Gastroesophageal sphincter (tissue), 4 donors: ENCODE data around the gene GSTA4. TPM values are rescaled to one million over a fixed set of nuclear protein-coding genes. Genes with fewer than 3 reads are reported as not detected.
A peak's percentile ranks its signal among the peaks of the same experiment; 100 is the strongest.
"Not testable (repeated sequence)": the region's sequence is repeated elsewhere in the genome, so short reads cannot be mapped to it uniquely, and the experiment has no call there.

Experiments used
- ATAC-seq: fragments of 150-250 bp; one replicate; pipeline ENCODE4 v1.9.1; 2016; ENCODE audit warnings: mild to moderate bottlenecking, moderate library complexity
- H3K27ac ChIP-seq, 4 donors: fragments of 200-600 bp; sonication (generic) in 3 of 4; 1 replicate in 3 of 4; 2 replicates in 1 of 4; pipeline ENCODE4 v1.5.1; 2016 to 2019
- H3K27me3 ChIP-seq: fragments of 200-600 bp; sonication (generic); one replicate; pipeline ENCODE4 v1.5.1; 2019
- H3K36me3 ChIP-seq, 2 donors: fragments of 200-600 bp; sonication (generic); one replicate each; pipeline ENCODE4 v1.5.1; 2019; ENCODE audit warnings: control low read depth in 1 of 2
- H3K4me1 ChIP-seq, 3 donors: fragments of 200-600 bp; sonication (generic); 1 replicate in 2 of 3; 2 replicates in 1 of 3; pipeline ENCODE4 v1.5.1; 2016 to 2019; ENCODE audit warnings: control low read depth in 2 of 3
- H3K4me3 ChIP-seq, 2 donors: fragments of 200-600 bp; sonication (generic); one replicate each; pipeline ENCODE4 v1.5.1; 2019; ENCODE audit warnings: mild to moderate bottlenecking in 1 of 2, moderate library complexity in 1 of 2
- H3K9me3 ChIP-seq, 3 donors: fragments of 200-600 bp; sonication (generic); one replicate each; pipeline ENCODE4 v1.5.1; 2017 to 2019; ENCODE audit warnings: control low read depth in 2 of 3
- EP300 ChIP-seq: sonication (generic); formaldehyde crosslinking; IDR thresholded peaks from one replicate; pipeline ENCODE4 v1.6.1; 2017; ENCODE audit warnings: antibody characterized with exemption, mild to moderate bottlenecking
- POLR2A ChIP-seq, 2 donors: fragments of 450-650 bp; IDR thresholded peaks; one replicate each; pipeline ENCODE4 v1.6.1; 2017; ENCODE audit warnings: antibody characterized with exemption in 2 of 2, mild to moderate bottlenecking in 2 of 2, moderate library complexity in 1 of 2
- POLR2AphosphoS5 ChIP-seq: sonication (generic); formaldehyde crosslinking; IDR thresholded peaks from one replicate; pipeline ENCODE4 v1.6.1; 2017; ENCODE audit warnings: antibody characterized with exemption
- whole genome bisulfite sequencing, 2 donors: methylation state at CpG; one replicate each; pipeline ENCODE4 v1.1.5; 2018; ENCODE audit warnings: low coverage in 1 of 2; 5-methylcytosine and 5-hydroxymethylcytosine counted together
- total RNA-seq, 4 donors: library from RNA; depleted of rRNA; stranded (reverse); fragments of >200 nt; gene quantifications; one replicate each; pipeline ENCODE4 v1.1.0, GENCODE V29; 2016
- TF ChIP-seq, protein P1 (sequence below), 4 experiments: fragments of 200-600 bp in 2 of 4; fragments of 450-650 bp in 2 of 4; sonication (generic) in 1 of 4; IDR thresholded peaks; one replicate each; pipeline ENCODE4 v1.5.1; 2017 to 2019; ENCODE audit warnings: antibody characterized with exemption in 4 of 4, mild to moderate bottlenecking in 2 of 4, moderate library complexity in 2 of 4

GSTA4 gene
- total RNA-seq, 4 donors from 2014 or later: 19.3 to 40.4 (median 26.9) TPM

DNA sequence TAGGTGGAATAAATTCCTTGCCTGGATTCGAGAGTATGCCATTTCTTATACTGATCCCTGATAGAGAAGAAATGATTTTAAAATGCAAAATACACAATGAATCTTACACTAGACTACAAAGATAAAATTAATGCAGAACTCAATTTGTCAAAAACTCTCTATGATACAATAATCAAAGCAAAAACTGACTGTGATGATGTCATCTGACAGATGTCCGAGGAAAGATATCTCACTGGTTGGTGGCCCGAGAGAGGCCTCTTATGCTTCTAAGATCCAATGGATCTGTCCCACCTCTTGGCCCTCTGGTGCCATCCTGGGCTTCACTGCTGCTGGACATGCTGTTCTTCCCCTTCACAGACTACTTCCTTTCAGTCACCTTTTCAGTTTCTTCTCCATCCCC, 14.4 kb upstream of the GSTA4 start:
- peaks cover 5 to 100% of the 10 kb centered on the region in 2 donors for H3K36me3 ChIP-seq
- no peak for TF ChIP-seq EP300
- no peak for TF ChIP-seq POLR2A (IDR thresholded peaks at IDR 0.05)
- TF ChIP-seq POLR2AphosphoS5: no peak
- TF ChIP-seq, protein P1, sequence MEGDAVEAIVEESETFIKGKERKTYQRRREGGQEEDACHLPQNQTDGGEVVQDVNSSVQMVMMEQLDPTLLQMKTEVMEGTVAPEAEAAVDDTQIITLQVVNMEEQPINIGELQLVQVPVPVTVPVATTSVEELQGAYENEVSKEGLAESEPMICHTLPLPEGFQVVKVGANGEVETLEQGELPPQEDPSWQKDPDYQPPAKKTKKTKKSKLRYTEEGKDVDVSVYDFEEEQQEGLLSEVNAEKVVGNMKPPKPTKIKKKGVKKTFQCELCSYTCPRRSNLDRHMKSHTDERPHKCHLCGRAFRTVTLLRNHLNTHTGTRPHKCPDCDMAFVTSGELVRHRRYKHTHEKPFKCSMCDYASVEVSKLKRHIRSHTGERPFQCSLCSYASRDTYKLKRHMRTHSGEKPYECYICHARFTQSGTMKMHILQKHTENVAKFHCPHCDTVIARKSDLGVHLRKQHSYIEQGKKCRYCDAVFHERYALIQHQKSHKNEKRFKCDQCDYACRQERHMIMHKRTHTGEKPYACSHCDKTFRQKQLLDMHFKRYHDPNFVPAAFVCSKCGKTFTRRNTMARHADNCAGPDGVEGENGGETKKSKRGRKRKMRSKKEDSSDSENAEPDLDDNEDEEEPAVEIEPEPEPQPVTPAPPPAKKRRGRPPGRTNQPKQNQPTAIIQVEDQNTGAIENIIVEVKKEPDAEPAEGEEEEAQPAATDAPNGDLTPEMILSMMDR (IDR thresholded peaks at IDR 0.05): no peak

DNA sequence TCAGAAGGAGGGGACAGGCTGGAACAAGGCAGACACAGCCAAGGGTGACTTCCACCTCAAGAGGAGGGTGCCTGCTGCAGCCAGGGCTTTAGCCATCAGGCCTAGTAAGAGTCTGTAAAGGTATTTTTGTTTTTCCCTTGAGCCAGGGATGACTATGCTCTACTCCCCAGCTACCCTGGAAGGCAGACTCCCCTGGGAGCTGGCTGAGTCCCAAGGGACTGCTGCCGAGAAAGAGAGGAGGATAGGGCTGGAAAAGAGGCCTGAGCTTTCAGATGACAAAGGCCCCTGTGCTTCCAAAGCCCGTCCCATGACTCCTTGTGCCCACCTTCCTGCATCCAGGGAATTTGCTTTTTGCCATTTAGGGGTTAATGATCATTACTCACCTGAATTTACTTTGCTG, 14.0 kb upstream of the GSTA4 start:
- peaks cover 0 to 7% (median 0%) of the 10 kb centered on the region in 3 donors for H3K4me1 ChIP-seq
- no peak overlapping the region for H3K4me3 ChIP-seq
- ATAC-seq: no peak
- no peaks in the 10 kb centered on the region for H3K27me3 ChIP-seq
- H3K9me3 ChIP-seq: no peaks in the 10 kb centered on the region
- WGBS, 2 donors: no CpG with 5 or more reads among the region's 2 CpGs
- no peak overlapping the region for H3K27ac ChIP-seq
- TF ChIP-seq POLR2AphosphoS5: no peak
- TF ChIP-seq POLR2A (IDR thresholded peaks at IDR 0.05): no peak
- TF ChIP-seq EP300: no peak
- TF ChIP-seq, protein P1 (IDR thresholded peaks at IDR 0.05): no peak
- peaks cover 5 to 100% of the 10 kb centered on the region in 2 donors for H3K36me3 ChIP-seq

More for the DNA sequence above, 14.4 kb upstream of the GSTA4 start:
- H3K9me3 ChIP-seq: no peaks in the 10 kb centered on the region
- peaks cover 0 to 7% (median 0%) of the 10 kb centered on the region in 3 donors for H3K4me1 ChIP-seq
- no peak overlapping the region for H3K4me3 ChIP-seq
- no peaks in the 10 kb centered on the region for H3K27me3 ChIP-seq
- WGBS, 2 donors: 91 to 100% methylated on average over 2 to 3 of the region's 3 CpGs
- no peak overlapping the region for H3K27ac ChIP-seq
- ATAC-seq: no peak

DNA sequence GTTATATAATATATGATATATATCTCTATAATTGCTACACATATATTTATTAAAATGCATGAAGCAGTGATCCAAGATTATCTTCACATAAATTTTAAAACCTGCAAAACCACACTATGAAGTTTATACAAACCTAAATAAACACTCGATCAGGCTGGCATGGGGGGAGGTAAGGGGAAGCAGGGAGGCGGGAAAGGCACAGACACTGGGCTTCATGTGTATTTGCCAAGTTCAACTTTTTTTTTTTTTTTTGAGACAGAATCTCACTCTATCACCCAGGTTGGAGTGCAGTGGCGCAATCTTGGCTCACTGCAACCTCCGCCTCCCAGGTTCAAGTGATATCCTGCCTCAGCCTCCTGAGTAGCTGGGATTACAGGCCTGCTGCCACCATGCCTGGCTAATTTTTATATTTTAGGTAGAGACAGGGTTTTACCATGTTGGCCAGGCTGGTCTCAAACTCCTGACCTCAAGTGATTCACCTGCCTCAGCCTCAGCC, 13.2 kb upstream of the GSTA4 start:
- not testable (repeated sequence) for H3K27me3 ChIP-seq, H3K4me3 ChIP-seq, H3K4me1 ChIP-seq, H3K9me3 ChIP-seq, ATAC-seq, H3K27ac ChIP-seq
- peaks cover 5 to 100% of the 10 kb centered on the region in 2 donors for H3K36me3 ChIP-seq
- 79 to 96% methylated on average over 3 to 4 of the region's 4 CpGs for WGBS, 2 donors

DNA sequence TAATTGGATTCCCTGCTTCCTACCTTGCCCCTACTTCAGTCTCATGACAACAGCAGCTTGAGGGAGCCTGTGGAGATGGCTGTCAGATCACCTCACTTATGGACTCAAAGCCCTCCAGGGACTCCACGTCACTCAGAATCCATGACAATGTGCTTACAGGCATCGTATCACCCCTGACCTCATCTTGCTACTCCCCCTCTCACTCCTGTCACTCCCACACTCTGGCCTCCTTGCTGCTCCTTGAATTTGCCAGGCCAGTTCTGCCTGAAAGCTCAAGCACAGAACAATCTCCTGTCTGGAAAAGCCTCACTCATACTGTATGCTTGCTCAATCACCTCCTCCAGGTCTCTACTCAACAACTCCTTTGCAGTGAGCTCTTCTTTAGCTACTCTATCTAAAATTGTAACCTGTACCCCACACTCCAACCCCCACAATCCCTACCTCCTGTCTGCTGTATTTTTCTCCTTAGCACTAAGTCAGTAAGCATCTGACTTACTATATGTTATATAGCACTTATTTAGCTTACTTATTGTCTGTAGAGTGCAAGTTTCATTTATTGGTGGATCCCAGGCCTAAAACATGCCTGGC, 10.7 kb upstream of the GSTA4 start:
- WGBS, 2 donors: 78 to 81% methylated on average over 2 of the region's 2 CpGs
- TF ChIP-seq POLR2AphosphoS5: no peak
- TF ChIP-seq, protein P1 (IDR thresholded peaks at IDR 0.05): no peak
- H3K27me3 ChIP-seq: no peaks in the 10 kb centered on the region
- peak overlapping the region in 1 of 4 donors; percentile 4 for H3K27ac ChIP-seq
- ATAC-seq: no peak
- no peaks in the 10 kb centered on the region for H3K9me3 ChIP-seq
- no peak overlapping the region for H3K4me3 ChIP-seq
- H3K36me3 ChIP-seq: peaks cover 0 to 92% of the 10 kb centered on the region in 2 donors
- no peaks in the 10 kb centered on the region for H3K4me1 ChIP-seq

DNA sequence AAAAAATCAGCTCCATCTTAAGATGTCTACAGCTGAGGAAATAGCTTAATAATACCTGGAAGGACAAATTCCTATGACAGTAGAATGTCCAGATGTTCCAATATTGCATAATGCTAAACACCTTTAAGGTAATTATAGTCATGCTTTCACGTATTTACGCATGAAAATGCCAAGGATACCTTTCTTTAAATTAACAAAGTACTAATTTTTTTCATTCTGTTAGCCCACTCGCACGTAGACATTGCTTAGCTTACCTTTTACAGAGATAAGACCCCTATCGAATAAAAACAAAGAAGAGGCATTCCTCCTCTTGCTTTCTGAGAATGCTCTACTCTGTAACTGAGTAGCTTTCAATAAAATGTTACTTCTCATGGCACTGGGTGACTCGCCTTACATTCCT, 4.4 kb upstream of the GSTA4 start:
- Histone ChIP-seq H3K9me3 (no peaks in the 10 kb centered on the region), H3K36me3 (peaks cover 0 to 29% of the 10 kb centered on the region in 2 donors), H3K27ac (no peak overlapping the region), H3K4me1 (peaks cover 4 to 9% (median 6%) of the 10 kb centered on the region in 3 donors), H3K27me3 (no peaks in the 10 kb centered on the region), H3K4me3 (no peak overlapping the region)
- 76 to 92% methylated on average over 6 of the region's 6 CpGs for WGBS, 2 donors
- TF ChIP-seq POLR2AphosphoS5 (no peak), EP300 (no peak), POLR2A (IDR thresholded peaks at IDR 0.05) (no peak)
- TF ChIP-seq, protein P1 (IDR thresholded peaks at IDR 0.05): no peak
- ATAC-seq: no peak
